GM12892 (cell line): Measurements from ENCODE around the gene EEPD1.

Source experiments
- POLR2A ChIP-seq: IDR thresholded peaks from 2 replicates; pipeline ENCODE4 v1.6.1; 2011; ENCODE audit warnings: low read depth, low read length, control low read depth
- POLR2AphosphoS5 ChIP-seq: IDR thresholded peaks from 2 replicates; pipeline ENCODE4 v1.6.1; 2011; ENCODE audit warnings: low read depth, low read length, control low read depth

DNA sequence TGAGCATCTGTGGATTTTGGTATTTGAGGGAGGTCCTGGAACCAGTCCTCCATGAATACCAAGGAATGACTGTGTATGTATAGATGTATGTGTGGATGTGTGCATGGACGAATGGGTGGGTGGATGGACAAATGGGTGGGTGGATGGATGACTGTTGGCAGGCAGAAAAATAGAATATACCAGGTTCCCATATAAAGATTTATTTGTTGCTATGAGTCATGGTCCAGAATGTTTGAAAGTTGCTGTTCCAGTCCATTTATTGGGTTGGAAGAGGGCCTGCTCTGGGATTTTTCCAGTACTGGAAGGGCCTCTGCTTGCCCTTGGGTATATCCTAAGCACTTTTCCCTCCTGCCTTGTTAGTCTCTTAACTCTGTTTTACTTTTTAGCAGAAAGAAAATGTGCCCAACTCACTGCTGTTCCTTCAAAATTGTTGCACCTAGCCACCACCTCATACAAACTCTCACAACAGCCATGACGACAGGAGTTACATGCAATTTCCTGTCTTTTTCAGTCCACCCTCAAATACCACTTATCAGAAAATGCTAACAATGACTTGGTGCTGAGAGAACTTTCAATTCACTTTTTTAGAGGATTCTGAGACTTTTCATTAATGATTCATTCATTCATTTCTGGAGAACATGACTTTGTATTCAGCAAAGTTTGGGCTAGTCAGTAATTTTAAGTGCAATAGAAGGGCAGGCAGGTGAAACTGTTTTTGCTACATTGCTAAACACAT, 108.1 kb downstream of the EEPD1 start:
- no peak for TF ChIP-seq POLR2AphosphoS5
- no peak for TF ChIP-seq POLR2A
